Measurements from ENCODE around the gene PDIA2.
"Not testable (repeated sequence)": the region's sequence is repeated elsewhere in the genome, so short reads cannot be mapped to it uniquely, and the experiment has no call there.

Gene PDIA2

GRCh38 chr16:263182-263774 is 19.7 kb upstream of the PDIA2 start:
- DNase-seq (ENCODE audit: low read depth in 2 of 2) = no peak

GRCh38 chr16:263944-264343 is 19.0 kb upstream of the PDIA2 start:
- DNase-seq (ENCODE audit: low read depth in 2 of 2) = no peak

GRCh38 chr16:264440-264951 is 18.5 kb upstream of the PDIA2 start:
- no peak for DNase-seq (ENCODE audit: low read depth in 2 of 2)

GRCh38 chr16:265002-265529 is 17.9 kb upstream of the PDIA2 start:
- no peak for DNase-seq (ENCODE audit: low read depth in 2 of 2)

GRCh38 chr16:265711-266110 is 17.3 kb upstream of the PDIA2 start:
- no peak for DNase-seq (ENCODE audit: low read depth in 2 of 2)

- no peak for DNase-seq (ENCODE audit: low read depth in 2 of 2)
These were observed 16.5 kb upstream of the PDIA2 start for GRCh38 chr16:266258-267164.

GRCh38 chr16:267562-267961 is 15.4 kb upstream of the PDIA2 start:
- not testable (repeated sequence) for DNase-seq (ENCODE audit: low read depth in 2 of 2)

GRCh38 chr16:268141-269053 is 14.6 kb upstream of the PDIA2 start:
- DNase-seq (ENCODE audit: low read depth in 2 of 2) = no peak

- no peak for DNase-seq (ENCODE audit: low read depth in 2 of 2)
These were observed 13.7 kb upstream of the PDIA2 start for GRCh38 chr16:269061-269796.

GRCh38 chr16:270381-271255 is 12.3 kb upstream of the PDIA2 start:
- no peak for DNase-seq (ENCODE audit: low read depth in 2 of 2)

- DNase-seq (ENCODE audit: low read depth in 2 of 2) = no peak
These were observed 10.1 kb upstream of the PDIA2 start for GRCh38 chr16:272633-273546.

- no peak for DNase-seq (ENCODE audit: low read depth in 2 of 2)
These were observed 9.2 kb upstream of the PDIA2 start for GRCh38 chr16:273547-274421.

- no peak for DNase-seq (ENCODE audit: low read depth in 2 of 2)
These were observed 7.8 kb upstream of the PDIA2 start for GRCh38 chr16:275041-275641.

GRCh38 chr16:275786-276232 is 7.2 kb upstream of the PDIA2 start, which contains the start of gene RGS11:
Gene RGS11, minus strand, starts transcription at chr16:275944. Its CDS starts 33 bp downstream, at chr16:275911.
- DNase-seq (ENCODE audit: low read depth in 2 of 2) = no peak

GRCh38 chr16:276426-277077 is 6.4 kb upstream of the PDIA2 start:
- no peak for DNase-seq (ENCODE audit: low read depth in 2 of 2)

GRCh38 chr16:278863-279366 is 4.0 kb upstream of the PDIA2 start:
- DNase-seq (ENCODE audit: low read depth in 2 of 2) = no peak

GRCh38 chr16:279531-279930 is 3.4 kb upstream of the PDIA2 start:
- no peak for DNase-seq (ENCODE audit: low read depth in 2 of 2)
